EH (cell line): ENCODE data around the gene OTUB2.

ENCODE experiments used
- DNase-seq: peaks from one replicate; pipeline ENCODE4 v3.0.0-alpha.2; 2015; ENCODE audit warnings: low read depth

The OTUB2 gene

DNA sequence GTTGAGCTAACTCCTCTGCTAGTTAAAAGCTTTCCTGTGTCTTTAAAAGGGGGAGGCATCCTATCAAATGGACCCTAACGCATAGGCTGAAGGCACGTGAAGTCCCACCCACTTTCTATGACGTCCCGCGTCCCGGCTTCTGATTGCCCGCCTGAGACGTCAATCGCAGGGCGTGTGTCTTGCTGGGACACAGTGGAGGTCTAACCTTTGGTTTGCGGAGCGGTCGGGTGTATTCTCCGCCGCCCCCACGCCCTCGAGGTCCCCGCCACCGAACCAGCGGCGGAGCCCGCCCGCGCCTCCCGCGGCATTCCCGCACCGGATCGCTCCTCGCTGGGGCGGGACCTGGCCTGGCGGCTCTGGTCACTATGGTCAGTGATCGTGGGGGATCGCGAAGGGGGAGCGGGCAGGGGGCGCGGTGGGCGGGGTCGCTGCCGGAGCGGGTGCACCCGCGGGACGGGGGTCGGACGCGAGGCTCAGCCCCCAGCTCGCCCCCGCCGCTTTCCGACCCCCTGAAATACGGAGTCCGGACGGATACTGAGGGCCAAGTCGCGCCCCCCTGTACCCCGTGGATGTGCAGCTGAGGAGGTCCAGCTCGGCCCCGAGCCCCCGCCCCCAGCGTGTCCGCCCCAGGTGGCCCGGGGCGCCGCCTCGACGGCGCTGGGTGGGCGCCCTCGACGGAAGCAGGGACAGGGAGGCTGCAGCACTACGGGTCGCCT lies at the start of gene OTUB2:
Gene OTUB2, plus strand, starts transcription at position 168 of the 716 bp plus-strand sequence. Its CDS starts 198 bp downstream, at position 366.
- peak; percentile 98 for DNase-seq

DNA sequence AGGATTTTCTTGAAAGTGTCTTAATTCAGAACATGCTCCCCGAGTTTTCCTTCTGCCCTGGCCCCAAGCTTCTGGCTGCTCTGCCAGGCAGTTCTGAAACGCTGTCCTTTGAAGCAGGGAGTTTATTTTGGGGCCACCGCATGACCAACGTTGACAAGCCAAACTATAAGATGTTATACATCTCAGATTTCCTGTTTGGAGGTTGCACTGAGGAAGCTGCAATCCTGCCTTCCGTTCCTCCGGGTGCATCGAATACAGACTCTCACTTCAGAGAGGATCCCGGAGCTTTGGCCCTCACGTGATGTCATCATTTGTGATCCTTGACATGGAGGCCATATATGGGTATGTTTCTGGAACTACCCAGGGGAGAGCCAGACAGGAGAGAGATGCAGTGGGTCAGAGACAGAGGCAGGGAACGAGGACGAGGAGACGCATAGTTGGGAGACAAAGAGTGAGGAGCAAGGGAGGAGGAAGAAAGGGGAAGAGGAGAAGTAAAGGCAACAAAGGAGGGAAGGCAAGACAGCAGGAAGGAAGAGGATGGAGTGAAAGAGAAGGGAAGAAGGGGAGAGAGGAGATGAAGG lies 49.6 kb upstream of the OTUB2 start, which contains the start of gene ASB2:
Gene ASB2, minus strand, starts transcription at position 94 of the 581 bp plus-strand sequence. CDS start 12,031 bp downstream, outside the sequence.
- DNase-seq = no peak

DNA sequence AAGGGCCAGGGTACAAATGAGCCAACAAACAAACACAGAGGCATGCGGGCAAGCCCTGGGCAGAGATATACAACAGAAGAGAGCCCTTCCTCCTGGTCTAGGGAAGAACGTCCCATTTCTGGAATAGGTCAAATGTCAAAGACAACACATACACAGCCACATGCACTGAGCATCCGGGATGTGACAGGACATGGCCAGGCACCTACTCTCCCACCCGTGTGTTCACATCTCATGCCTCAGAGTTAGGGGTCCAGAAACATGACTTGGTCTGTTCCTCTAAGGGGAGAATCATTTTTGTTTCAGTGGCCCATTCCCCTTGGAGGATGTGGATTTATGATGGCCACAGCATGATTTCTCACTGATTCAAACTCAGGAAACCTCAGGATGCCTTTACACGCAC lies 49.0 kb upstream of the OTUB2 start:
- no peak for DNase-seq

DNA sequence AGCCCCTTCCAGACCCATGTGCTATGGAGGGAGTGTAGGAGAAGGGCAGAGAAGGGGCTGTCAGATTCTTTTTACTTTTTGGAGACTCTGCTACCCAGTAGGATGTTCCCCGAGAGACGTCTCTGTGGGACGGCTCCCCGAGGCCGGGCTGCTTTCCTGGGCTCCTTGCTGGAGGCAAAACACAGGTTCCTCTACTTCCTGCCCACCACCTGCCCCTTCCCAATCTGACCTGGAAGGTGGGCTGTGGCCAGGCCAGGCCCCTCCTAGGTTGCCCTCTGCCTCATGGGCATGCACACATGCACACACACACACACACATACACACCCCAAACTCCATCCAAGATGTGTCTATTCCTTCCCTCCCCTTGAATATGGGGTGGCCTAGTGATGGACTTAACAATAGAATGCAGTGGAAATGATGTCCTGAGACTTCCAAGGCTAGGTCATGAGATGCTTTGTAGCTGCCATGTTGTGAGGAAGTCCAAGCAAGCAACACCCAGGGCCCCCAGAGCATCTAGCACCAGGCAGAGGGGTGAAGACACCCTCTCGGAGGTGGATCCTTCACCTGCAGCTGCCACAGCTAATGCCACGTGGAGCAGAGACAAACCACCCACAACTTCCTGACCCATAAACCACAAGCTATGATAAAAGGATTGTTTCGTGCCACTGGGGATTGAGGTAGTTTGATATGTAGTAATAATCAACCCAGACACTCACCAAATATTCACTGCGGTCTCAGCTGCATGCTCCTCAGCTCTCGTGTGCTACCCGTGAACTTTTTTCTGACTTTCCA lies 48.2 kb upstream of the OTUB2 start:
- no peak for DNase-seq

DNA sequence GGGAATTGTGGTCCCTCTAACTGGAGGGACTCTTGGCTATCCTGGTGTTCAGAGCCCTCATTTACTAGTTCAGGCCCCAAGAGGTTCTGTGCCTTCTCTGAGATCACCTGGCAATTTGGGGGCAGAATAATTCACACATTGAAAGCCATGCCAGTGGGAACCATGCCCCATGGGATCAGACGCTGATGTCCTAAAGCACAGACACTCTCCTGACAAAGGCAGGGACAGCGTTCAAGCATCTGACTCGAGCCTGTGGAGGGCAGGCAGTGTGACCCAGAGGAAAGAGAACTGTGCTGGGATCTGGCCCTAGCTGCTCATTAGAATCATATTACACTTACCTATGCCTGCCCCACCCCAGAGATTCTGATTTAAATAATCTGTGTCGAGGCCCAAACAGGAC lies 47.4 kb upstream of the OTUB2 start:
- DNase-seq = no peak

DNA sequence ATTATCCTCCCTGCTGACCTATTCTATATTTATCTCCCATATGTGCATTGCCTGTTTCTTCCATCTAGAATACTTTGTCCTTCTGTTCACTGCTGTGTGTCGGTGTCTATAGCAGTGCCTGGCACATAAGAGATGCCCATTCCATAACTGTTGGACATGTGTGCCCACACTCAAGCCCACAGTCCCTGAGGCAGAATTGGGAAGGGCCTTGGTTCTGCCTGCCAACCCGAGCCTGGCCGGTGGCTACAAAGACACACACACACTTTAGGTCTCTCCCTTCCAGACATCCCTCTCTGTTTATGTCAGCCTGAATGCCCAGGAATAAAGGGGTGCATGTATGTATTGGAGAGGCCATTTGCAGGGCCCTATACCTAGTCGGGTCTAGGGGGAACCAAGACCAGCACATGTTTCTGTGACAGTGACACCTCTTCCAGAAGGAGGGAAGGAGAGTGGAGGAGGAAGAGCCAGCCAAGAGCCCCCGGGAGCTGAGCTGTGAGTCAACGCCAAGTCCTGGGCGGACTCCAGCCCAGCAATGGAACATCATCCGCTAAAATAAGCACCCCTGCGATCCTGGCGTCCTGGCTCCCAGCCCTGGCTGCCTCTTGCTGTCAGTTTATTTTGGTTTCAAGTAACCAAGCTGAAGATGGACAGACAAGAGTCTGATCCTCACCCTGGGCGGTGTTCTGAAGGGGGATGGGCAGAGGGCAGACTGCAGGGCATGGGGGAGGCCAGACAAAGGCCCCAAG lies 45.5 kb upstream of the OTUB2 start:
- peak; percentile 31 for DNase-seq

DNA sequence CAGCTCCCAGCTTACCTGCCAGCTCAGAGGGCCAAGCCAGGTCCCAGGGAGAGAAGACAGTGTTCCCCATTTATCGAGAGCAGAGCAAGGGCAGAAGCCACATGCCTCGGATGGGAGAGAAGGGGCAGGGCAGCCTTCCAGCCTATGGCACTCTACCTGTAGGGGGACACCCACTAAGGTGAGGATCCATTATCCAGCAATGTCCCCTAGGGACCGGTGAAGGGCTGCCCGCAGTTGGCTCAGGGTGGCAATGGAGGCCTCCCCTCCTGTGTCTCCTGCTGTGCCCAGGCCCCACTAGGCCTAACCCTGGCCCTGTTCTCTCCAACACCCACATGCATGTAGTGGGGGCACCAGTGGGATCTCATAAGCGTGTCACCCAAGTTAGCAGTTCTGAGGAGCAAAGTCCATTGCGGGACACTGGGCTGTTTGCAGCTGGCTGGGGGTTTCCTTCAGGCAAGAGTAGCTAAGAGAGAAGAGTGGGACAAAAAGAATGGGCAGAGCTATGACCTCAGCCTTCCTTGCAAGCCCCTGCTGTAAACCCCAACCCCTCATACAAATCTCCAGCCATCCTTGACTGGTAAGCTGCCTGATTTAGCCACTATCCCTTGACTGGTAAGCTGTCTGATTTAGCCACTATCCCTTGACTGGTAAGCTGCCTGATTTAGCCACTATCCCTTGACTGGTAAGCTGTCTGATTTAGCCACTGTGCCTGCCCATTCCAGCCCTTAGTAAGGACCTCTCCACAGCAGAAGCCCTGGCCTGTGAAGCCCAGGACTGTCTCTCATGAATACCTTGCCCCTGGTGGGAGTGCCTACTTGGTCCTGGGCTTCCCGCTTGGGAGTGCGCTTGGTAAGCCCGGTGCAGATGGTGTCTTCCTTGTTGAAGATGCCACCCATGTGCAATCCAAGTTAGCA lies 44.6 kb upstream of the OTUB2 start:
- no peak for DNase-seq

DNA sequence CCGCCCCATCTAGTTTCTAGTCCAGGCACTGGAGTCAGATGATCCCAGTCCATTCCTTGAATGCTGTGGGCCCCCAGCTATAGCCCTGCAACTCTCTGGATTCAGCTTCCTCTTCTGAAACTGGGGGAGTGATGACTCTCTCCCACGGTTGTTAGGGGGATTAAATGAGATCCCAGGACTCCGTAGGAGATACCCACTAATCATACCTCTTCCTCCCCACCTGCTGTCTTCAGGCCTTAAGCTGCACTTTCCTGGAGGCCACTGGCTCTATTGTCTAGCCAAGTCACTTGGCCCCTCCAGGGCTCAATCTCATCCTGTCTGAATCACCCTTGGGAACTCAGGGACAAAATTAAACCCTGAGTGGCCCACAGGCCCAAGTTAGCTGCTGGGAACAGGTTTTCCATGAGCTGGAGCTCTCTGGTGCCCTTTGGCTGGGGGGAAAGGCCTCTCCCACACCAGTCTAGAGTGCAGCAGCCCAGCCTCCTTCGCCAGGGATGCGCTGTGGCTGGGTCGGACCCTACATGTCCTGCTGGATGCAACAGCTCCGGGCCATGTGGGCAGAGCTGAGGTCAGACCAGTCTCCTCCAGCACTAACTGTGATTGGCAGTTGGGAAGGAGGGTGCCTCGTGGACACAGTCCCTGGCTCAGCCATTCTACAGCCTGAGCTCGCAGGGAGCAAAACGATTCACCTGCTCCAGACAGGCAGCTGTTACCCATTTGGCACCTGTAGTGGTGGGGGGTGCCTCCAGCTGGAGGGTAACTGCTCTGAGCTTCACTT lies 43.7 kb upstream of the OTUB2 start:
- no peak for DNase-seq

DNA sequence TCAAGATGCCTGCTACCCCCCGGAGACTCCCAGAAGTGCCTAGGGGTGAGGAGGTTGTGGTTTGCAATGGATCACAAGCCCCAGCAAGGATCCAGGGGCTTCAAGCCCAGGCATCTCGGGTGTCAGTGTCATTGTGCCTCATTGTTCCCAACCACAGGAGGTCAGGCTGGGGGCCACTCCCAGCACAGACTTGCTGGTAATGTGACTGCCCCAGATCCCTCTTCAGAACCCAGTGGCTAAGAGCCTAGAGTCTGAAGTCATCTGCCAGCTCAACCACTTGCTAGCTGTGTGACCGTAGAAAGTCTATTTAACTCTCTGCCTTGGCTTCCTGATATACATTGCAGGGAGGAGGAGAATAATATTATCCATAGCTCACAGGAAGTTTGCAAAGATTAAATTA lies 42.1 kb upstream of the OTUB2 start:
- DNase-seq = peak; percentile 38

DNA sequence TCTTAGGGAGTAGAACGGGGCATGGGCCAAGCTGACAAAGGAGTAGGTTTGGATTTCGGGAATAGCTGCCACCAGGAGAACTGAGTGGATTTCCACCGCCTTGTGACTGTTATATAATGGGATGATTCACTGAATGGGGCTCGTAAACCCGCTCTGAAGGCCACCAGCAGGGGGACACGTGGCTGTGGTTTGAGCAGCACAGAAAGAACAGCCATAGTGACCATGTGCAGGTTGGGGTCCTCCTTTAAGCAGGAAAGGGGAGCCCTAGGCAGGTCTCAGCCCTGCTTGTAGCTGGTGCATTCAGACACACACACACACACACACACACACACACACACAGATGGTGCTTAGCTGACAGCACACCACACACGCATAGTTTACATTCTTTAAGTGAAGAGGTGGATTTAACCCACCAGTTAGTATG lies 41.1 kb upstream of the OTUB2 start:
- DNase-seq = peak; percentile 83

DNA sequence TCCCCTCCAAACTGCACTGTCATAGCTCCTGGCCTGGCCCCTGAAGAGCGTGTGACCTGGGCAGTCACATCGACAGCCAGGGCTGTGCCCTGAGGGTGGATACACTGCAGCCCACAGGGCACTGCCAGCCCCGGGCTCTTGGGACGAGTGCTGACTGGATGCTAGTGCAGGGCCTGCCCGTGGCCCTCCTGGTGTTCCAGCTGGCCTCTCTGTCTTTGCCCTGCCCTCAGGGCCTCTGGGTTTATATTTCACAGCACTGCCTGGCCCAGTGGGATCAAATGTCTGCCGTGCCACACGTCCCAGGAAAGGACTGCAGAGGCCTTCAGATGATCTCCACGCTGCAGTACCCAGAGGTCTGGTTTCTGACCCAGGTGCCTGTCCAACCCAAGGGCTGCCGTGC lies 39.2 kb upstream of the OTUB2 start:
- DNase-seq = no peak

DNA sequence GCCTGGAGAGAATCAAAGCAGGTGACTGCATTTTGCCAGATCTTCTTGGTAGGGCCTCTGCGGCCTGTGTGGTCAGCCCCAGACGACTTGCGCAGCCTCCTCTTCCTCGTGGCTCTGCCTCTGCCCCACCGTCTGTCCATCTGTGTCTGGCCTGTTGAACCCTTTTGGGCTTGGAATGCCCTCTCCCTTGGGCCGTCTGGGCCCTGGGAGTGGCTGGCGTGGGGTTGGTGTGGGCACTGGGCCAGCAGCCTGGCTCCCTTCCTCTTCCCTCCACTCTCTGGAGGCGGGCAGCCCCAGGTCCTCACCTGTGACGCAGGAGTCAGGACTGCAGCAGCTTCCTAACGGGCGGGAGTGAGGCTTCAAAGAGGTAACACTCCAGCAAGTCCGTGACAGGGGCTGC lies 38.8 kb upstream of the OTUB2 start:
- DNase-seq = no peak

DNA sequence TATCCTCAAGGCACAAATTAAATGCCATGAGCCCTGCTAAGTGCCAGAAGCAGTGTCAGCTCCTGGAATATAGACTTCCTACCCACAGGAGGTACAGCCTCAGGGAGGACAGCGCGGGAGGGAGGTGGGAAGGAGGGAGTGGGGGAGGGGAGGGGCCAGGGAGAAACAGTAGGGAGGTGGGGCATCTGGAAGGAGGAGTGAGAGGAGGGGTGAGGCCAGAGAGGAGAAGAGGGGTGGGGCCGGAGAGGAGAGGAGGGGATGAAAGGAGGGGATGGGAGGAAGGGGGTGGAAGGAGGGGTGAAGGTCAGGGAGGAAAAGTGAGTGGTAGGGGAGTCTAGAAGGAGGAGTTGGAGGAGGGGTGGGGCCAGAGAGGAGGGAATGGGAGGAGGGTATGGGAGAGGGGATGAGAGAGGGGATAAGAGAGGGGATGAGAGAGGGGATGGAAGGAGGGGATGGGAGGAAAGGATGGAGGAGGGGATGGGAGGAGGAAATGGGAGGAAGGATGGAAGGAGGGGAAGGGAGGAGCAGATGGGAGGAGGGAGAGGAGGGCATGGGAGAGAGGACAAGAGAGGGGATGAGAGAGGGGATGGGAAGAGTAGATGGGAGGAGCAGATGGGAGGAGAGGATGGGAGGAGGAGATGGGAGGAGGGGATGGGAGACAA lies 38.2 kb upstream of the OTUB2 start:
- DNase-seq = no peak

DNA sequence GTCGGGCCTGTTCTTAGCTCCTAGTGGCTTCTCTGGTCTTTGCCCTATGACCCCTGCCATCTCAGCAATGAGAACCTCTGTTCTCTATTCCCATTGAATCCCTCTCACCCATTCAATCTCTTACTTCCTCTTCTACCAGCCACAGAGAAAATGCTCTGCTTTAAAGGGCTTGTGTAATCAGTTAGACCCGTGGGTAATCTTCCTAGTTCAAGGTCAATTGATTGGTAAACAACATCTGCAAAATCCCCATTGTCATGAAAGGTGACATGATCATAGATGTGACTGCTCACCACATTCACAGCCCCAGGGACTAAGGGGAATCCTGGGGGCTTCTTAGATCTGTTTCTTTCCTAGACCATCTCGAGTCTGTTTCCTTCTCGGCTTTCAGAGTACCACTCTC lies 36.2 kb upstream of the OTUB2 start:
- DNase-seq = no peak

DNA sequence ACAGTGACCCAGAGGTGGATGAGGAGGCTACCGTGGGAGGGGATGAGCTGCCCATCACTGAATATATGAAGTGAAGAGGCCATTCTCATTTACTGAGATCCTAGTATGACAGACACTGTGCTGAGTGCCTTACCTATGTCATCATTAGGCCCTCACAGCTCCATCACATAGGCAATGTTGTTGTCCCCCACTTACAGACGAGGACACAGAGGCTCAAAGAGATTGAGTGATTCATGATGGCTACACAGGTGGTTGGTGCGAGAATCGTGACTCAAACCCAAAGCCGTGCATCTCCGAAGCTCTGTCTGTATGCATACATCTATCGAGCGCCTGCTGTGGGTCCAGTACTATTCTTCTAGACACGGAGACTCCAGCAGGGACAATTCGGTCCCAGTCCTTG lies 34.9 kb upstream of the OTUB2 start:
- DNase-seq = no peak

DNA sequence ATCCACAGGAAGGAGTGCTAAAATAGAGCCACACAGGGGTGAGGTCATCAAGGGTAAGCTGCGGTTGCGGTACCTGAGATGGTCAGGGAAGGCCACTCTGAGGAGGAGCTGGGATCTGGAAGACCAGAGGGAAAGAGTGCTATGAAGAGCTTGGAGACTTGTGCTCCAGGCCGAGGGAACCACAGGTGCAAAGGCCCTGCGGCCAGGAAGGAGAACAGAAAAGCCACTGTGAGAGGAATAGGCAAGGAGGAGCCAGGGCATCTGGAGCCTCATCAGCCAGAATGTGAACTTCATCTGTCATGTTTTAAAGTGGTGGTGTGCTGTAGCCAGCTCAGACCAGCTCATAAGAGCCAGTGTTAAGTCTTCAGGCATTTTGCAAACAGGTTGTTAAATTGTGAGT lies 34.5 kb upstream of the OTUB2 start:
- DNase-seq = no peak

DNA sequence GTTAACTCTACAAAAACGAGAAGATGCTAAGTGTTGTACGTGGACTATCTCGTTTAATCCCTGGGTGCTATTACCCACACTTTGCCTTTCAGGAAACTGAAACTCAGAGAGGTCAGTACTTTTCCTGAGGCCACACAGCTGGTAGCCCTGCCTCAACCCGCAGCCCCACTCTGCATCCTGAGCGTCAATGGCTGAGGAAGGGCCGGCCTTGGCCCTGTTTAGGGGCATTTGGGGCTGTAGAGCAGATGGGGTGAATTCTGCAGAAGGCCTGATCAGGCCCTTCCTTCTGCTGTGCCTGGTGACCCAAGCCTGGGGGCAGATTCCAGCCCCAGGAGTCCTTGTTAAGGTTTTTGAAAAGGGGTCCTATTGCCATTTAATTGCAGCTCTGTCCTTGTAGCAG lies 32.8 kb upstream of the OTUB2 start:
- DNase-seq = no peak

DNA sequence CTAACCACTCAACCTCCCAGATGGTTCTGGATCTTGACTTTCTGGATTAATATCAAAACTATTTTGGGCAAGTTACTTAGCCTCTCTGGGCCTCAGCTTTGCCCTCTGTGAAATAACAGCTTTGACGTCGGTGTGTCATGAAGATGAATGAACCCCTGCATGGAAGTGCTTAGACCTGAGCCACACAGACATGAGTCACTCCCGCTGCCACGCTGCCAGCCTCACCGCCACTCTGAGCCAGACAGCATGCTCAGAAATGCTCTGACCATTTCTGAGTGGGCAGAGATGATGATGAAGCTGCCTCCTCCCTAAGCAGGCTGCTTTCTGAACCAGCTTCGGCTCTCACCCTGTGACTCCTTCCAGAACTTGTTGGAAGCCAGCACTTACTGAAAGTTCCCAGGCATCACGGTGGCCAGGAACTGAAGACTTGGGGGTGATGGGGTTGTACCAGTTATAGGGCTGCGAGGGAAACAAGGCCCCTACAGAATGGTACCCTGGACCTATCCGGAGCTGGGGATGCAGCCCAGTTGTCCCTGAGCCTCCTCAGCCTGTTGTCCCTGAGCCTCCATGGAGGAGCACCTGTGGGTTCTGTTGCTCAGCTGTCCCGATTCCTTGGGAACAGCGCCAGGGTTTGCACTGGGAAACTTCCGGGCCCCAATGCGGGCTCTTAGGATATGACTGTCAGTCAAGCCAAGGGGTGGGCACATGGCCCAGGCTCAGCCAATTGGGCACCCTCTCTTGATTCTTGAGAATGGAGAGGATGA lies 31.0 kb upstream of the OTUB2 start:
- peak; percentile 69 for DNase-seq

DNA sequence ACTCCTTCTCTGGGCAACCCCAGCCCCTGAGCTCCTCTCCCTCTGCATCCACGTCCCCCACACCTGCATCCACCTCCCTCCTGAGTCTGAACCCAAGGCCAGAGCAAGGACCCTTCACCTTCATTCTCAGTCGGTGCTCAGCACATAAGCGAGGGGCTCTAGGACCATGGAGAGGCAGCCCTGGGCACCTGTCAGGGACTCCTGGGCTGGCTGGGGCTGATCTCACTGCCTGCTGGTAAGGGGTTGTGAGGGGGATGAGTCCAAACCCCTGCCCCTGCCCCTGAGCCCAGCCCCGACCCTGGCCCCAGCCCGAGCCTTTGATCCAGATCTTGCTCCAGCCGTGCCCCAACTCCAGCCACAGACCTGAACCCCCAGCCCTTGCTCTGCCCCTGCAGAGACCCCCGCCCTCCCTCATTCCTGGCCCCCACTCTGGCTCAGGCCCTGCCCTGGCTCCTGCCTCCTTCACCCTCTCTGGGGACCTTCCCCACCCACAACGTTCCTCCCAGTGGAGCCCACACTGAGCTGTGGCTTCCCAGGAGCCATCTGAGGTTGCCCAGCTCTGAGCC lies 29.9 kb upstream of the OTUB2 start:
- DNase-seq = no peak
